Mesothelial cell of epicardium (in vitro differentiated cells): ENCODE results near the gene LRRC8C. TPM values are rescaled to one million over a fixed set of nuclear protein-coding genes. Genes with fewer than 3 reads are reported as not detected.

Experiments used
- DNase-seq, 2 experiments: peaks; one replicate each; pipeline ENCODE4 v3.0.0; 2021; ENCODE audit warnings: low spot score in 2 of 2; ENCODE audit not compliant: unreplicated experiment in 2 of 2
- H3K27ac Mint-ChIP-seq: 2 replicates; pipeline ENCODE4 v1.8.0; 2021; ENCODE audit warnings: mixed read lengths
- H3K27me3 Mint-ChIP-seq: 2 replicates; pipeline ENCODE4 v1.8.0; 2021; ENCODE audit warnings: low read depth, mixed read lengths
- H3K36me3 Mint-ChIP-seq: 2 replicates; pipeline ENCODE4 v1.8.0; 2021; ENCODE audit warnings: mixed read lengths
- H3K4me1 Mint-ChIP-seq: 2 replicates; pipeline ENCODE4 v1.8.0; 2021; ENCODE audit warnings: mixed read lengths
- H3K4me3 Mint-ChIP-seq: 2 replicates; pipeline ENCODE4 v1.8.0; 2021; ENCODE audit warnings: mild to moderate bottlenecking, moderate library complexity, mixed read lengths
- H3K9me3 Mint-ChIP-seq: 2 replicates; pipeline ENCODE4 v1.8.0; 2021; ENCODE audit warnings: mixed read lengths
- CTCF ChIP-seq: fragments of 200-600 bp; sonication (generic); IDR thresholded peaks from one replicate; pipeline ENCODE4 v1.5.0; 2021; ENCODE audit warnings: antibody characterized with exemption; ENCODE audit not compliant: unreplicated experiment
- total RNA-seq: library from RNA; stranded (reverse); gene quantifications from 3 replicates; pipeline ENCODE4 v1.2.1, GENCODE V29; 2021

LRRC8C gene
- total RNA-seq, 1 donor from 2014 or later: 1.3 TPM

DNA sequence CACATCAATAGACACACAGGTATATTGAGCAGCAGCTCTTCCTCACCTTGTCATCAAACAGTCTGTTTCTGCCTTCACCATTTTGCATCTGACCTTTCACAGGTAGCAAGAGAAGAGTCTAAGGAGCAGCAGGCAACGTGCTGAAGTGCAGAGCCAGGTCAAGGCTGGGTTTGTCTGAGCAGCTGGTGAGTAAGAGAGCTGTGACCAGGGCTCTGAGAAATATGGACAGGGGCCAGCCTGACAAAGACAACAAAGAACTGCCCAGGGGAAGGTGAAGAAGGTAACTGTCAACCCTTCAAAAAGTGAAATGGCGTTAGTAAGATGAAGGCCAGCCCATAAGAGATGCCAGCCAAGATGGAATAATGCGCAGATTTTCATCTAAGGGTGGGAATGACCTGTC is 129.0 kb downstream of the LRRC8C start:
- no peak for DNase-seq
- H3K27ac Mint-ChIP-seq: no peak overlapping the region
- TF ChIP-seq CTCF: no peak
- no peak overlapping the region for H3K4me3 Mint-ChIP-seq
- H3K36me3 Mint-ChIP-seq: no peaks in the 10 kb centered on the region
- H3K27me3 Mint-ChIP-seq: peaks cover 58% of the 10 kb centered on the region
- no peaks in the 10 kb centered on the region for H3K9me3 Mint-ChIP-seq
- peaks cover 28% of the 10 kb centered on the region for H3K4me1 Mint-ChIP-seq

DNA sequence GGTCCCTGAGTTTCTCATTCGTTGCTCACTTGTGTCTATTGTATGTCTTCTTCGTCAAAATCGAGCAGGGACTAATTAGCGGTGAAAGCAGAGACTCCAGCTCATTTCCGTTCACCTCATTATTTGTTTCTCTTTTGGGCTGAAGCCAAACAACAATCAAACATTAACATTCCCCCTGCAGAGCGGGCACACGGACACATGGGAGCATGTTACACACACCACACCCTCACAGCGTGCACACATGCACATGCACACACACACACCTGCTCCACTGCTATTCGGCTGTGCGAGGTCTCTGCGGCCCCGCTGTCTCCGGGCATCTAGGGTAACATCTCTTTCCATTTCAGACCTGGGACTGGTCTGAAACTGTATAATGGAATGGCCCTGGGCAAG is 129.5 kb downstream of the LRRC8C start:
- no peaks in the 10 kb centered on the region for H3K36me3 Mint-ChIP-seq
- peaks cover 23% of the 10 kb centered on the region for H3K4me1 Mint-ChIP-seq
- no peaks in the 10 kb centered on the region for H3K9me3 Mint-ChIP-seq
- TF ChIP-seq CTCF: no peak
- H3K27me3 Mint-ChIP-seq: peaks cover 61% of the 10 kb centered on the region
- H3K4me3 Mint-ChIP-seq: peak overlapping the region; percentile 73
- no peak for DNase-seq
- no peak overlapping the region for H3K27ac Mint-ChIP-seq

DNA sequence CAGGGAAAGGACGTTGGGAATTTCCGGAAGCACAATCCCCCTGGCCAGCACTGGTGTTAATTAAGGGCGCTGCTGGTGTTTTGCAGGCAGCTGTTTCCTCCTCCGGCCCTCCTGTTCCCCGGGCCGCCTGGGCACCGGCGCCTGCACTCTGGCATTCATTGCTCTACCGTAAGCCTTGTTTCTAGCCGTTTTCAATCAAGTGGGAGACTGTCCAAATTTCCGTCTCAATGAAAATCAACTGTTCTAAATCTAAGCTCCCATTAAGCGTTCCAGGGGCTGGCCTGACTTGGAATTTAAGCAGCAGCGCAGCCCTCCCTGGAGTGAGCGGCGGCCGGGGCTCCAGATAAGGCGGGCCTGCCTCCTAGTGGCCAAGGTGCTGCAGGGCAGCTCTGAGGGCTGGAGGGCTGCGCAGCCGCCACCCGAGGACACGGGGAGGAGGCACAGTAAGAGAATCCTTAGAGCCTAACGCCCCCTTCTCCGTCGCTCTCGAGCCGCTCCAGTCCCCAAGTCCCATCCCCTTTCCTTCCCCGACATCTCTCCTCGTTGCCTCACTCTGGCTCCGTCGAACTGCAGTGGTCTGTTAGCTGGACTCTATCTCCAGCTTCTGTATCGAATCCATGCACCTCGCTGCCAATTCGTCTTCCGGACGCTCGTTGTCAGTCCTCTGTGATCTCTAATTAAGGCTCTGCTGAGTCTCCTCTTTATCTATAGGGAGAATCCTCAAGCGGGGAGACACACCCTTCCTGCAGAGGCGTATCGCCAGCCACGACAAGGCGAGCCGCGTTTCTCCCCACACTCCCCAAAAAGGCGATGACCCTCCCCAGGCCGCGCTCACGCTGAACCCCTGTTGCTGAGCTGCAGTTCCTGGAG is 130.1 kb downstream of the LRRC8C start:
- TF ChIP-seq CTCF: peak; percentile 92
- Mint-ChIP-seq H3K27ac (no peak overlapping the region), H3K9me3 (no peaks in the 10 kb centered on the region), H3K36me3 (no peaks in the 10 kb centered on the region), H3K4me3 (peak overlapping the region; percentile 73), H3K4me1 (peaks cover 17% of the 10 kb centered on the region), H3K27me3 (peaks cover 61% of the 10 kb centered on the region)
- peak; percentile 72 to 88 for DNase-seq

DNA sequence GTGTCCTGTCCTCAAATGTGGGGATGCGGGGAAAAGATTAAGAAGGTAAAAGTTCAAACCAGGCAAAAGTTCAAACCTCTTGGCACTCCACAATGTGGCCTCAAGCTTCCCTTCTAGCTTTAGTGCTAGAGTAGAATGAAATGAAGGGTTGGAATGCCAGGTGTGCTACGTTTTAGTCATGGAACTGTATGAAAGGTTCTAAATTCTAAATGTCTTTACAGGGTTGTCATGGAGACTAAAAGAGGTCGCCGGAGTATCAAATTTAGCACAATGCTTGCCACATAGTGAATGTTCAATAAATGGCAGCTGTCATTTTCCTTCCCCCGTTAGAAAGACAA is 130.7 kb downstream of the LRRC8C start:
- H3K4me3 Mint-ChIP-seq: peak overlapping the region; percentile 73
- H3K27me3 Mint-ChIP-seq: peaks cover 62% of the 10 kb centered on the region
- DNase-seq: no peak
- no peaks in the 10 kb centered on the region for H3K9me3 Mint-ChIP-seq
- peaks cover 17% of the 10 kb centered on the region for H3K4me1 Mint-ChIP-seq
- TF ChIP-seq CTCF: no peak
- no peaks in the 10 kb centered on the region for H3K36me3 Mint-ChIP-seq
- no peak overlapping the region for H3K27ac Mint-ChIP-seq

DNA sequence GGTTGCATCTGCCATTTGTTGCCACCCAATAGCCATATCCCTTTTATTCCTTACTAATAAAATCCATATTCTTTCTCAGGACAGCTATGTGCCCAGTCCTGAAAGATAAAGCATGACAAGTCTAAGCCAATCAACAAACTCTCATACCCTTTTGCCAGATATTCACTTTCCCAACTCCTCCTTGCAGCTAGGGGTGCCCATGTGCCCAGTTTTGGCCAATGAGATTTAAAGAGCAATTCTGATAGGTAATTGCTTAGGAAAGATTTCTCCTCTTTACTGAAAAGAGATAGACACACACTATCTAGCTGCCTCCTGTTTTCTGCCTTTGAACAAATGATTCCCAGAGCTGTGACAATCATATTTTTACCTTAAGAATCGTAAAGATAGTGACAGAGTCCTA is 132.9 kb downstream of the LRRC8C start:
- TF ChIP-seq CTCF: no peak
- Mint-ChIP-seq H3K27me3 (peaks cover 67% of the 10 kb centered on the region), H3K27ac (no peak overlapping the region), H3K4me1 (peaks cover 17% of the 10 kb centered on the region), H3K4me3 (no peak overlapping the region), H3K36me3 (no peaks in the 10 kb centered on the region), H3K9me3 (no peaks in the 10 kb centered on the region)
- DNase-seq: no peak
